GM12874 (cell line): ENCODE results near the gene ZBTB24.
A peak's percentile ranks its signal among the peaks of the same experiment; 100 is the strongest.

Experiments
- CTCF ChIP-seq: IDR thresholded peaks from 2 replicates; pipeline ENCODE4 v1.5.1; 2011; ENCODE audit warnings: low read depth, mild to moderate bottlenecking, control low read depth, low read length, moderate library complexity; ENCODE audit not compliant: insufficient read depth

Gene ZBTB24

GRCh38 chr6:109456710-109457561, 26.1 kb downstream of the ZBTB24 start:
- no peak for TF ChIP-seq CTCF

DNA sequence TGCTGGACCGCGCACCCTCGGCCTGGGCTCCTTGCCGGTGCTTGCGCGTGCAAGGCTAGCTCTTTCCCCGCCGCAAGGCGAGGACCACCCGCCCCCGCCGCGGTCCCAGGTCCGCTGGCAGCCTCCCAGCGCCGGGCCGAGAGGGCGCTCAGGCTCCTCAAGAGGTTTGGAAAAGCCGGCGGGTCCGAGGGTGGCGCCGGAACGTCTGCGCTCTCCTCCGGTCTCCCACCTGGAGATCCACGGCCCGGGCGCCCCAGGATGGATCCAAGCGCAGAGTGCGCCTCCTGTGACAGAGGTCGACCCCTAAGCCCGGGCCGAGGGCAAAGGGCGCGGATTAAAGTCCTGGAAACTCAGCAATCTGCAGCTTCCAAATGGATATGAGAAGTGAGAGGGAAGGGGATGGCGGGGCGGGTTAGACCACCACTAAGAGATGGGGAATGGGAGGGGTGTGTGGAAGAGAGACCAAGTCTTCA, 26.9 kb downstream of the ZBTB24 start:
- TF ChIP-seq CTCF: no peak; the same call in 1 of the 2 replicates

GRCh38 chr6:109455437-109456110, 27.4 kb downstream of the ZBTB24 start, which contains the start of gene MICAL1:
TSS of gene MICAL1 (minus strand) at chr6:109455772. CDS start at chr6:109454196, 1,576 bp downstream.
- peak; percentile 49 for TF ChIP-seq CTCF

DNA sequence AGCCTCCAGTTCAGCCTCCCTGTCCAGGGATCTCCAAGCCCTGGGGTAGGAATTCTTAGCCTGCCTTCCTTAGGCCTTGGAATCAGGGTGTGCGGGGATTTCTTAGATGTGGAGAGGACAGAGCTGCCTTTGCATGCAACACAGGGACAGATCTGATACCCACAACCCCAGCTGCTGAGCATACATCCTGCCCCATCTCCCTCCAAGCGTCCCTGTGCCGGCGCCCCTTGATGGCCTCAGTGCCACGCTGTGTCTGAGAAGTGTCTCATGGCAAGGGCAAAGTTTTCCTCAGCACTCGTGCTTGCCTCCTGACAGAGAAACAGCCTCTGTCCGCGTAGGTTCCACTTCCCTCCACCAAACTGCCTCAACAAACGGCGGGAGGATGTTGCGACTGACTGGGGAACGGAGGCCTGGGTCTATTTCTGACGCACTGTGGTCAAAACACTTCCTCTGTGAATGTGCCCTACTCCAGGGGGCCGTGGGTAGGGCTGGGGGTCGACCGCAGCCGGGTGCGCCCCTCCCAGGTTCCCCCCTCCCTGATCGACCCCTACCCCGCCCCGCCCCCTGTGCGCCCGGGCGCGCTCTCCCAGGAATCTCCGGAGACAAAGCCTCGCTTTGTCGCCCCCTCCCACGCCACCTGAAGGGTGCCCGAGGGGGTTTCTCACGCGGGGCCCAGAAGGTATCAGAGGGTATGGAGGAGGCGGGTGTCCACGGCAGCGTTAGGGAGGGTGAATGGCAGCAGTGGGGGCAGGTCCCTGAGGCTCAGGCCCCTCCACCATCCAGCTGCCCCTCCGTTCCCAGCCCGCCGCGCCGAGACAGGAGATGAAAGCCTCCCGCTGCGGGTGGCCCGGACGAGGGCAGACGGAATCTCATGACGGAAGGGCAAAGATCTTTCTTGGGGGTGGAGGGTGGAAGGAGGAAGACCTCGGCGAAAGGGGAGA, 28.3 kb downstream of the ZBTB24 start:
- no peak for TF ChIP-seq CTCF

DNA sequence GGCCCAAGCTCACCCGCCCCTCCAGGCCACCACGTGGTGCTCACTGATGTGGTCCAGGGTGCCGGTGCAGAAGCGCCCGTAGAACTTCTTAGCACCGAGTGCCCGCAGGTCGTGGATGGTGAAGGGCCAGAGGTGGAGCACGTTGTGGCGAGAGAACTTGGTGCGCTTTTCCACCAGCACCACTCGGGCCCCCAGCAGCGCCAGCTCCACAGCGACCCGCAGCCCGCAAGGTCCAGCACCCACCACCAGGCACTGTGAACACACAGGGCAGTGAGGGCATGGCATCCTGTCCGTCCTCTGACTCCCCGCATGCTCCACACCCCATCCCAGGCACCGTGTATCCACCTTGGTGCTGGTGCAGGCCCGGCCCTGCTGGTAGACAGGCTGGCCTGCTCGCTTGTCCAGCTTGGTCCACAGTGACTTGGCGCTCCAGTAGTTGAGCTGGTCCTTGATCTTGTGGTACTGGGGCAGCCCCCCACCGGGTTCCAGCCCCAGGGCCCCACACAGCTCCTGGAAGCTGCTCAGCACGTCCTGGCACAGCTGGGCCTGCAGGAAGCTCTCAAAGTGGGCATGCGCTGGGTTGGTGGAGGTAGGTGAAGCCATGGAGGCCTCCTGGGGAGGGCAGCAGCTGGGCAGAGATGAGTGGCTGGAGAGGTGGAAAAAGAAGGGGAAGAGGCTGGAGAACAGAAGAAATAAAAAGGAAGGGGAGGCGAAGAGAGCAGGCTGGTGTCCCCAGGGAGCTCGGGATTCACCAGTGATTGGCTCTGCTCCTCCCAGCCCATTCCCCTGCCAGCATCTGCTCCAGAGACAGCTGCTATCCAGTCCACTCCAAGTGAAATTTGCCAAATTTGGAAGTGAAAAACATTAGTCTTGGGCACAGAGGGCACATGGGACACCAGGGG, 29.2 kb downstream of the ZBTB24 start:
- no peak for TF ChIP-seq CTCF

- TF ChIP-seq CTCF: no peak
Observed at GRCh38 chr6:109453156-109453555, 29.9 kb downstream of the ZBTB24 start.
